GM23338 (cell line): ENCODE measurements around the gene AGXT2. TPM values are rescaled to one million over a fixed set of nuclear protein-coding genes. Genes with fewer than 3 reads are reported as not detected.

ENCODE experiments used
- ATAC-seq: fragments of 200-7000 bp; cut with Tn5 transposase; 3 replicates; pipeline ENCODE4 v1.9.1; 2020
- DNase-seq: peaks from one replicate; pipeline ENCODE4 v3.0.0-alpha.2; 2015; ENCODE audit warnings: low spot score
- H2AFZ ChIP-seq: fragments of 200-600 bp; sonication (generic); 2 replicates; pipeline ENCODE4 v1.8.0; 2016; ENCODE audit warnings: antibody characterized with exemption, mild to moderate bottlenecking, moderate library complexity
- H3F3A ChIP-seq: fragments of 200-600 bp; sonication (generic); replicated peaks from 2 replicates; pipeline ENCODE4 v1.8.0; 2017; ENCODE audit warnings: antibody characterized with exemption, mixed run types, low read depth
- H3K27ac ChIP-seq: fragments of 200-600 bp; sonication (generic); 2 replicates; pipeline ENCODE4 v1.6.1; 2016; ENCODE audit warnings: low read depth
- H3K27me3 ChIP-seq: fragments of 200-600 bp; sonication (generic); 2 replicates; pipeline ENCODE4 v1.8.0; 2016; ENCODE audit warnings: mild to moderate bottlenecking, mixed run types, moderate library complexity; ENCODE audit not compliant: insufficient read depth
- H3K36me3 ChIP-seq: fragments of 200-600 bp; sonication (generic); 2 replicates; pipeline ENCODE4 v1.8.0; 2016; ENCODE audit warnings: mild to moderate bottlenecking; ENCODE audit not compliant: insufficient read depth
- H3K4me1 ChIP-seq: fragments of 200-600 bp; sonication (generic); 2 replicates; pipeline ENCODE4 v1.8.0; 2016; ENCODE audit warnings: mild to moderate bottlenecking, moderate library complexity; ENCODE audit not compliant: insufficient read depth
- H3K4me2 ChIP-seq: fragments of 200-600 bp; sonication (generic); 2 replicates; pipeline ENCODE4 v1.7.1; 2017; ENCODE audit warnings: mixed run types
- H3K4me3 ChIP-seq: fragments of 200-600 bp; sonication (generic); 2 replicates; pipeline ENCODE4 v1.6.1; 2016; ENCODE audit warnings: mixed run types
- H3K79me2 ChIP-seq: fragments of 200-600 bp; sonication (generic); replicated peaks from 2 replicates; pipeline ENCODE4 v1.8.0; 2017; ENCODE audit warnings: mild to moderate bottlenecking; ENCODE audit not compliant: insufficient read depth
- H3K9me2 ChIP-seq: fragments of 200-600 bp; sonication (generic); 2 replicates; pipeline ENCODE4 v1.8.0; 2017; ENCODE audit not compliant: insufficient read depth
- H4K20me1 ChIP-seq: fragments of 200-600 bp; sonication (generic); replicated peaks from 2 replicates; pipeline ENCODE4 v1.8.0; 2017; ENCODE audit warnings: mild to moderate bottlenecking; ENCODE audit not compliant: insufficient read depth
- H3K27ac Mint-ChIP-seq: 2 replicates; pipeline ENCODE4 v1.8.0; 2020; ENCODE audit warnings: inconsistent platforms, mild to moderate bottlenecking, moderate library complexity, mixed read lengths
- H3K27me3 Mint-ChIP-seq: 3 replicates; pipeline ENCODE4 v1.8.0; 2022; ENCODE audit warnings: low read depth, mild to moderate bottlenecking, moderate library complexity, mixed read lengths, inconsistent platforms; ENCODE audit not compliant: insufficient read depth, poor library complexity
- H3K36me3 Mint-ChIP-seq: 3 replicates; pipeline ENCODE4 v1.8.0; 2021; ENCODE audit warnings: low read depth, mild to moderate bottlenecking, inconsistent platforms, moderate library complexity, mixed read lengths
- H3K4me1 Mint-ChIP-seq: 3 replicates; pipeline ENCODE4 v1.8.0; 2020; ENCODE audit warnings: mild to moderate bottlenecking, inconsistent platforms, mixed read lengths
- H3K4me3 Mint-ChIP-seq: 3 replicates; pipeline ENCODE4 v1.8.0; 2021; ENCODE audit warnings: moderate library complexity, mild to moderate bottlenecking, inconsistent platforms, mixed read lengths
- H3K9me3 Mint-ChIP-seq: 3 replicates; pipeline ENCODE4 v1.8.0; 2020; ENCODE audit warnings: moderate library complexity, mild to moderate bottlenecking, inconsistent platforms, mixed read lengths
- EZH2 ChIP-seq: fragments of 200-600 bp; sonication (generic); IDR thresholded peaks from one replicate; pipeline ENCODE4 v1.8.0; 2017; ENCODE audit warnings: antibody characterized with exemption, mild to moderate bottlenecking, low read depth; ENCODE audit not compliant: unreplicated experiment
- JUNB ChIP-seq: IDR thresholded peaks from one replicate; pipeline ENCODE4 v1.6.1; 2016; ENCODE audit warnings: antibody characterized with exemption; ENCODE audit not compliant: unreplicated experiment
- POLR2AphosphoS5 ChIP-seq: IDR thresholded peaks from 2 replicates; pipeline ENCODE4 v1.6.1; 2016; ENCODE audit warnings: antibody characterized with exemption, low read depth
- ZNF462 ChIP-seq: fragments of 250-450 bp; sonication (Bioruptor Pico); IDR thresholded peaks from 2 replicates; pipeline ENCODE4 v1.5.0; 2020; ENCODE audit warnings: mild to moderate bottlenecking, moderate library complexity
- polyA plus RNA-seq: library from polyadenylated mRNA; unstranded; fragments of >200 nt; fragmentation: Nextera tagmentation; extraction: Ambion mirVana; gene quantifications from 2 replicates; pipeline ENCODE4 v1.2.1, GENCODE V29; 2016
- total RNA-seq: library from RNA; depleted of rRNA; stranded (reverse); fragments of >200 nt; shearing (Covaris generic); gene quantifications from 2 replicates; pipeline ENCODE4 v1.2.3, GENCODE V29; 2014
- TF ChIP-seq, protein P1 (sequence below): IDR thresholded peaks from one replicate; pipeline ENCODE4 v1.6.1; 2018; ENCODE audit warnings: antibody characterized with exemption; ENCODE audit not compliant: unreplicated experiment

Gene AGXT2
- total and polyA plus RNA-seq, 2 experiments from 2014 or later: not detected

DNA sequence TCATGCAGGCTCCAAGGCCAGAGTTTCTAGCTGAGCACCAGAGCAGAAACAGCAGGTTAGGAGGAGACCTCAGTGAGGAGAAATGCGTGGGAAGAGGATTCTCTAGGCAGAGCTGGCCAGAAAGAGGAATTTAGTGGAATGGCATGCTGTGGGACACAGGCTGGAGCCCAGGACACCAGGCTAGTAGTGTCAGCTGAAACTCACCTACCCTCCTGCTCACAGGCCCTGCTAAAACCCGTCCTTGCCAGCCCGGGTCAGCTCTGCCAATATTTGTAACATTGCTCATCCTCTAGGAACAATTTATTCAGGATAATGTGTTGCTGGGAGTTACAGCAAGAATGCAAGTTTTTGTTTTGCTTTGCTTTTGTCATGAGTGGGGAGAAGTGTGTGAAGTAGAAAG, 40.2 kb upstream of the AGXT2 start:
- no peak overlapping the region for H3K4me3 Mint-ChIP-seq
- H3K27ac Mint-ChIP-seq: no peak overlapping the region
- DNase-seq (no peak), ATAC-seq (no peak)
- TF ChIP-seq, protein P1, sequence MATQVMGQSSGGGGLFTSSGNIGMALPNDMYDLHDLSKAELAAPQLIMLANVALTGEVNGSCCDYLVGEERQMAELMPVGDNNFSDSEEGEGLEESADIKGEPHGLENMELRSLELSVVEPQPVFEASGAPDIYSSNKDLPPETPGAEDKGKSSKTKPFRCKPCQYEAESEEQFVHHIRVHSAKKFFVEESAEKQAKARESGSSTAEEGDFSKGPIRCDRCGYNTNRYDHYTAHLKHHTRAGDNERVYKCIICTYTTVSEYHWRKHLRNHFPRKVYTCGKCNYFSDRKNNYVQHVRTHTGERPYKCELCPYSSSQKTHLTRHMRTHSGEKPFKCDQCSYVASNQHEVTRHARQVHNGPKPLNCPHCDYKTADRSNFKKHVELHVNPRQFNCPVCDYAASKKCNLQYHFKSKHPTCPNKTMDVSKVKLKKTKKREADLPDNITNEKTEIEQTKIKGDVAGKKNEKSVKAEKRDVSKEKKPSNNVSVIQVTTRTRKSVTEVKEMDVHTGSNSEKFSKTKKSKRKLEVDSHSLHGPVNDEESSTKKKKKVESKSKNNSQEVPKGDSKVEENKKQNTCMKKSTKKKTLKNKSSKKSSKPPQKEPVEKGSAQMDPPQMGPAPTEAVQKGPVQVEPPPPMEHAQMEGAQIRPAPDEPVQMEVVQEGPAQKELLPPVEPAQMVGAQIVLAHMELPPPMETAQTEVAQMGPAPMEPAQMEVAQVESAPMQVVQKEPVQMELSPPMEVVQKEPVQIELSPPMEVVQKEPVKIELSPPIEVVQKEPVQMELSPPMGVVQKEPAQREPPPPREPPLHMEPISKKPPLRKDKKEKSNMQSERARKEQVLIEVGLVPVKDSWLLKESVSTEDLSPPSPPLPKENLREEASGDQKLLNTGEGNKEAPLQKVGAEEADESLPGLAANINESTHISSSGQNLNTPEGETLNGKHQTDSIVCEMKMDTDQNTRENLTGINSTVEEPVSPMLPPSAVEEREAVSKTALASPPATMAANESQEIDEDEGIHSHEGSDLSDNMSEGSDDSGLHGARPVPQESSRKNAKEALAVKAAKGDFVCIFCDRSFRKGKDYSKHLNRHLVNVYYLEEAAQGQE: no peak
- TF ChIP-seq EZH2 (no peak), JUNB (no peak), ZNF462 (CRISPR knock-in tag) (no peak), POLR2AphosphoS5 (no peak)
- Histone ChIP-seq H3K27ac (no peak overlapping the region), H3K4me1 (peaks cover 11% of the 10 kb centered on the region; the same call in 1 of the 2 replicates), H3K9me2 (peaks cover 6% of the 10 kb centered on the region; the same call in 1 of the 2 replicates), H3K27me3 (no peaks in the 10 kb centered on the region), H3K36me3 (no peaks in the 10 kb centered on the region), H3F3A (no peaks in the 10 kb centered on the region), H2AFZ (peak overlapping the region; percentile 28; the same call in 1 of the 2 replicates), H3K79me2 (no peaks in the 10 kb centered on the region), H3K4me3 (no peak overlapping the region), H3K4me2 (no peak overlapping the region), H4K20me1 (no peaks in the 10 kb centered on the region)
- H3K9me3 Mint-ChIP-seq: no peaks in the 10 kb centered on the region; the same call in 2 of the 3 replicates
- no peaks in the 10 kb centered on the region for H3K36me3 Mint-ChIP-seq
- peaks cover 6% of the 10 kb centered on the region for H3K27me3 Mint-ChIP-seq
- H3K4me1 Mint-ChIP-seq: peaks cover 8% of the 10 kb centered on the region
